ENCODE measurements around the gene TMC2. TPM values are rescaled to one million over a fixed set of nuclear protein-coding genes. Genes with fewer than 3 reads are reported as not detected.
A peak's percentile ranks its signal among the peaks of the same experiment; 100 is the strongest.

TMC2 gene
- total and polyA plus RNA-seq, 4 donors = 0.06 to 0.31 (median 0.15) TPM; not detected in 1

- H3K27me3 ChIP-seq (ENCODE audit: control insufficient read depth in 3 of 3, insufficient read depth in 3 of 3, low read length in 2 of 3) = no peaks in the 10 kb centered on the region
- no peak overlapping the region for H3K27ac ChIP-seq (ENCODE audit: low read depth in 1 of 2, low read length in 1 of 2)
- peaks cover 0 to 1% (median 0%) of the 10 kb centered on the region in 4 donors for H3K36me3 ChIP-seq (ENCODE audit: control insufficient read depth in 4 of 4, insufficient read depth in 4 of 4, low read length in 4 of 4)
- no peak for TF ChIP-seq CTCF (IDR thresholded peaks at IDR 0.05; ENCODE audit: control extremely low read depth, extremely low read depth)
- ATAC-seq (ENCODE audit: insufficient read depth, low FRiP score) = no peak
- no peak overlapping the region for H3K9ac ChIP-seq (ENCODE audit: insufficient read depth in 1 of 2, low read length in 2 of 2)
- H3K4me3 ChIP-seq = no peak overlapping the region
- peaks cover 0 to 14% (median 5%) of the 10 kb centered on the region in 5 donors for H3K4me1 ChIP-seq (ENCODE audit: control insufficient read depth in 5 of 5, insufficient read depth in 5 of 5, low read length in 5 of 5)
- no peaks in the 10 kb centered on the region for H3K9me3 ChIP-seq (ENCODE audit: control insufficient read depth in 4 of 4, insufficient read depth in 3 of 4, low read length in 3 of 4)
- no peak for DNase-seq
- WGBS, 2 donors = 88 to 89% methylated on average over 5 of the region's 5 CpGs
These were observed 28.9 kb upstream of the TMC2 start for GRCh38 chr20:2507464-2507863.

GRCh38 chr20:2507875-2508630, 28.3 kb upstream of the TMC2 start:
- TF ChIP-seq CTCF (IDR thresholded peaks at IDR 0.05; ENCODE audit: control extremely low read depth, extremely low read depth) = no peak

GRCh38 chr20:2508631-2509467, 27.5 kb upstream of the TMC2 start, which contains the start of gene ZNF343:
ZNF343 (minus strand) TSS chr20:2508915; CDS start chr20:2493895, 15,020 bp downstream.
- TF ChIP-seq CTCF (IDR thresholded peaks at IDR 0.05; ENCODE audit: control extremely low read depth, extremely low read depth) = no peak
- Histone ChIP-seq H3K9me3 (ENCODE audit: control insufficient read depth in 4 of 4, insufficient read depth in 3 of 4, low read length in 3 of 4) (no peaks in the 10 kb centered on the region), H3K36me3 (ENCODE audit: control insufficient read depth in 4 of 4, insufficient read depth in 4 of 4, low read length in 4 of 4) (peaks cover 0 to 1% (median 0%) of the 10 kb centered on the region in 4 donors), H3K9ac (ENCODE audit: insufficient read depth in 1 of 2, low read length in 2 of 2) (peak within 1 kb of the TSS; percentile 60 to 87), H3K27me3 (ENCODE audit: control insufficient read depth in 3 of 3, insufficient read depth in 3 of 3, low read length in 2 of 3) (no peaks in the 10 kb centered on the region), H3K4me3 (peak within 1 kb of the TSS; percentile 90), H3K4me1 (ENCODE audit: control insufficient read depth in 5 of 5, insufficient read depth in 5 of 5, low read length in 5 of 5) (peaks cover 0 to 14% (median 5%) of the 10 kb centered on the region in 5 donors), H3K27ac (ENCODE audit: low read depth in 1 of 2, low read length in 1 of 2) (peak within 1 kb of the TSS; percentile 79 to 96)
- 1% methylated on average over 53 of the region's 53 CpGs for WGBS, 2 donors
- ATAC-seq (ENCODE audit: insufficient read depth, low FRiP score) (peak; percentile 94), DNase-seq (peak; percentile 88 to 92 (median 91))

More at GRCh38 chr20:2507875-2508630, 28.3 kb upstream of the TMC2 start:
- DNase-seq (peak in 2 of 3 donors; percentile 10 to 13), ATAC-seq (ENCODE audit: insufficient read depth, low FRiP score) (peak; percentile 24)
- Histone ChIP-seq H3K27ac (ENCODE audit: low read depth in 1 of 2, low read length in 1 of 2) (peak overlapping the region; percentile 79 to 96), H3K9ac (ENCODE audit: insufficient read depth in 1 of 2, low read length in 2 of 2) (peak overlapping the region; percentile 60 to 65), H3K36me3 (ENCODE audit: control insufficient read depth in 4 of 4, insufficient read depth in 4 of 4, low read length in 4 of 4) (peaks cover 0 to 1% (median 0%) of the 10 kb centered on the region in 4 donors), H3K27me3 (ENCODE audit: control insufficient read depth in 3 of 3, insufficient read depth in 3 of 3, low read length in 2 of 3) (no peaks in the 10 kb centered on the region), H3K9me3 (ENCODE audit: control insufficient read depth in 4 of 4, insufficient read depth in 3 of 4, low read length in 3 of 4) (no peaks in the 10 kb centered on the region), H3K4me3 (peak overlapping the region; percentile 90), H3K4me1 (ENCODE audit: control insufficient read depth in 5 of 5, insufficient read depth in 5 of 5, low read length in 5 of 5) (peaks cover 0 to 14% (median 5%) of the 10 kb centered on the region in 5 donors)
- WGBS, 2 donors = 16 to 18% methylated on average over 22 of the region's 22 CpGs
